Measurements from ENCODE around the gene PARVA. TPM values are rescaled to one million over a fixed set of nuclear protein-coding genes. Genes with fewer than 3 reads are reported as not detected.

PARVA gene
- total and polyA plus RNA-seq, 2 donors from 2014 or later: 25.1 to 80.3 TPM

DNA sequence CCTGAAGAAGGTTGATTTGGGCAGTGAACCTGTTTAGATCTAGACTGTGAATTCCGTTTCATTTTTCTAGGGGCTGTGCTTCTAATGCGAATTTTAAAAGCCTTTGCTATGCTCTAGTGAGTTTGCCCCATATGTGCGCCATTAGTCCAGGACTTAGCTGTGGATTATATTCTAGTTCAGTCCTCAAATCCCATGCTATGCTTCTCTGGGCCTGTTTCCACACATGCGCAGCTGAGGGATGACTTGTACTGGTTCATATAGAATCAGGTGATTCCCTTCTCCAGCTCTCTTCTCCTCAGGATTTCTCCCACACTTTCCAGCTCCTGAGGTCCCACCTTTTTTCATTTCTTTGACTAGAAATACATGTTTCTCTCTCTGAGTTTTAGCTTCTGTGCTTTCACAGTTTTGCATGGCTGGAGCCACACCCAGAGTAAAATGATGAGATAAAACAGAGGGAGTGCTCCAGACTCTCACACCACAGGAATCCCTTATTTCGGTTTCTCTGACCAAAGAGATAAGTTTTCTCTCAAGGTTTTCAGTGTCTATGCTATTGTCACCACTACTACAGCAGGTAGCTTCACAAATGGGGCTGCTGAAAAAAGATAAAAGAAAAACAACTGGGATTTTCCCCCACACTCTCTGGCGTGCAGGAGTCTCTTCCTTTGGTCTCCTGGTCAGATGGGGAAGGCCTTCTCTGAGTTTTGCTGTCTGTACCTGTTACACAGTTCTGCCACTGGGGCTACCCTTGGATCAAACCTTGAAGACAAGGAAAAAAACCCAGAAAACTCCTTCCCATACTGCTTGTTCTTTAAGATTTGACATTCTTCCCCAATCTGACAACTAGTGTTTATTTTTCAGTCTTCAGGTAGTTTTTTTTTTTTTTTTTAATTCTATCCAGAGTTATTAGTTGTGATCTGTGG is 200.6 kb downstream of the PARVA start:
- no peak for TF ChIP-seq CTCF (IDR thresholded peaks at IDR 0.05; ENCODE audit: borderline replicate concordance, extremely low read depth, insufficient read depth)
- Histone ChIP-seq H3K4me3 (ENCODE audit: low read length in 3 of 3) (no peak overlapping the region), H3K4me1 (ENCODE audit: control insufficient read depth in 2 of 3, insufficient read depth in 2 of 3, low read depth in 1 of 3, low read length in 3 of 3) (no peaks in the 10 kb centered on the region), H3K27ac (ENCODE audit: low read depth in 2 of 2, low read length in 2 of 2) (no peak overlapping the region), H3K9ac (ENCODE audit: low read length in 3 of 3) (no peak overlapping the region), H3K9me3 (ENCODE audit: control insufficient read depth in 2 of 3, insufficient read depth in 1 of 3, low read length in 3 of 3) (no peaks in the 10 kb centered on the region), H3K36me3 (ENCODE audit: control insufficient read depth in 2 of 3, insufficient read depth in 3 of 3, low read length in 3 of 3) (no peaks in the 10 kb centered on the region), H3K27me3 (ENCODE audit: control insufficient read depth, insufficient read depth, low read length) (no peaks in the 10 kb centered on the region)
- intact Hi-C loops (cut with DNase I): no loop called here
- no peak for FAIRE-seq
- DNase-seq: no peak

DNA sequence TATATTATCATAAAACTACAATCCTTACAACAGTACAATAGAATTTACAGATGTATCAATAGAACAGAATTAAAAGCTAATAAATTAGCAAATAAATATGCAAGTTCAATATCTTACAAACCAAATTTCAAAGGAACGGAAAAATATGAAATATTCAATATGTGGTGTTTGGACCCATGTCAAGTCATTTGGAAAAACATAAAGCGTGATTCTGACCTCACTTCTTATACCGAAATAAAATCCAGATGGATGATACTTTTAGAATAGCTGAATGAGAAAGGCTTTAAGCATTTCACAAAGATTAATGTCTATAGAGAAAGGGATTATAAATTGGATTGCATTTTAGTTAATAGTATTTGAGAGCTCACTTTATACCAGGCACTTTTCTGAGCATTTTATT is 204.0 kb downstream of the PARVA start:
- no peak for FAIRE-seq
- TF ChIP-seq CTCF (IDR thresholded peaks at IDR 0.05; ENCODE audit: borderline replicate concordance, extremely low read depth, insufficient read depth): no peak
- Histone ChIP-seq H3K9me3 (ENCODE audit: control insufficient read depth in 2 of 3, insufficient read depth in 1 of 3, low read length in 3 of 3) (no peaks in the 10 kb centered on the region), H3K9ac (ENCODE audit: low read length in 3 of 3) (no peak overlapping the region), H3K4me1 (ENCODE audit: control insufficient read depth in 2 of 3, insufficient read depth in 2 of 3, low read depth in 1 of 3, low read length in 3 of 3) (no peaks in the 10 kb centered on the region), H3K27ac (ENCODE audit: low read depth in 2 of 2, low read length in 2 of 2) (no peak overlapping the region), H3K36me3 (ENCODE audit: control insufficient read depth in 2 of 3, insufficient read depth in 3 of 3, low read length in 3 of 3) (no peaks in the 10 kb centered on the region), H3K27me3 (ENCODE audit: control insufficient read depth, insufficient read depth, low read length) (no peaks in the 10 kb centered on the region), H3K4me3 (ENCODE audit: low read length in 3 of 3) (no peak overlapping the region)
- DNase-seq: no peak
- intact Hi-C loops (cut with DNase I): no loop called here

DNA sequence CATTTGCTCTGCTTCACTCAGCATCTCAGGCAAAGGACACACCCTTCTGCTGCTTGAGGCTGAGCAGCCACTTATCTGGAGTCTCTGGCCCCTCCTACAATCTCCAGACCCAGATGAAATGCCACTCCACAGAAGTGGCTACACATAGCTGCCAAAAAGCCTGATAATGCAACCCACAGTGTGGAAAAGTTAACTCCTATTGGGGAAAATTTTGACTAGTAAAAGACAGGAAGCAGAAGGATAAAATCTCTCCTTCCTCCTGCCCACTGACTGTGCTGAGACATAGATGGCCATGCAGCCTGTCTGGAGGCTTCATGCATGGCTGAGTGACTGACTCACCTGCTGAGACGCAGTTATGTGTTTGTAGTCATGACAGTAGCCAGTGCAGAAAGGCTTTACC is 204.6 kb downstream of the PARVA start:
- Histone ChIP-seq H3K9ac (ENCODE audit: low read length in 3 of 3) (no peak overlapping the region), H3K27me3 (ENCODE audit: control insufficient read depth, insufficient read depth, low read length) (no peaks in the 10 kb centered on the region), H3K4me3 (ENCODE audit: low read length in 3 of 3) (no peak overlapping the region), H3K9me3 (ENCODE audit: control insufficient read depth in 2 of 3, insufficient read depth in 1 of 3, low read length in 3 of 3) (no peaks in the 10 kb centered on the region), H3K27ac (ENCODE audit: low read depth in 2 of 2, low read length in 2 of 2) (no peak overlapping the region), H3K4me1 (ENCODE audit: control insufficient read depth in 2 of 3, insufficient read depth in 2 of 3, low read depth in 1 of 3, low read length in 3 of 3) (no peaks in the 10 kb centered on the region), H3K36me3 (ENCODE audit: control insufficient read depth in 2 of 3, insufficient read depth in 3 of 3, low read length in 3 of 3) (no peaks in the 10 kb centered on the region)
- peak in 4 of 5 donors; percentile 52 to 69 (median 68) for DNase-seq
- intact Hi-C loops (cut with DNase I): no loop called here
- no peak for FAIRE-seq
- TF ChIP-seq CTCF (IDR thresholded peaks at IDR 0.05; ENCODE audit: borderline replicate concordance, extremely low read depth, insufficient read depth): no peak

Measured in kidney (tissue), 14 donors.